Body of pancreas (tissue), 4 donors: ENCODE measurements around the gene AHCTF1. TPM values are rescaled to one million over a fixed set of nuclear protein-coding genes. Genes with fewer than 3 reads are reported as not detected.

Experiments used
- ATAC-seq: fragments of 150-250 bp; one replicate; pipeline ENCODE4 v1.9.1; 2016
- DNase-seq, 4 donors: peaks; one replicate each; pipeline ENCODE4 v3.0.0-alpha.2; 2019
- H3K27ac ChIP-seq, 4 donors: fragments of 200-600 bp; sonication (generic); 1 replicate in 3 of 4; 2 replicates in 1 of 4; pipeline versions ENCODE4 v1.5.1 to v1.6.1; 2016 to 2019; ENCODE audit warnings: mild to moderate bottlenecking in 1 of 4, mixed read lengths in 1 of 4, moderate library complexity in 1 of 4
- H3K27me3 ChIP-seq, 2 donors: fragments of 200-600 bp; sonication (generic); one replicate each; pipeline ENCODE4 v1.6.0; 2016; ENCODE audit warnings: mild to moderate bottlenecking in 1 of 2
- H3K36me3 ChIP-seq, 2 donors: fragments of 200-600 bp; sonication (generic); replicated peaks in 1 of 2; 2 replicates each; pipeline ENCODE4 v1.5.1; 2016; ENCODE audit warnings: low read depth in 2 of 2; ENCODE audit not compliant: insufficient read depth in 1 of 2
- H3K4me1 ChIP-seq: fragments of 200-600 bp; sonication (generic); one replicate; pipeline ENCODE4 v1.6.0; 2016
- H3K4me3 ChIP-seq, 2 donors: fragments of 200-600 bp; sonication (generic); 1 replicate in 1 of 2; 2 replicates in 1 of 2; pipeline ENCODE4 v1.5.1; 2016 to 2019
- H3K9me3 ChIP-seq, 3 donors: fragments of 200-600 bp; sonication (generic); 1 replicate in 2 of 3; 2 replicates in 1 of 3; pipeline ENCODE4 v1.5.1; 2016
- CTCF ChIP-seq, 7 experiments: fragments of 450-650 bp in 4 of 7; fragments of 200-600 bp in 3 of 7; sonication (generic) in 3 of 7; IDR thresholded peaks; one replicate each; pipeline ENCODE4 v1.5.1; 2016 to 2019; ENCODE audit warnings: antibody characterized with exemption in 7 of 7
- POLR2A ChIP-seq, 3 donors: fragments of 450-650 bp; IDR thresholded peaks; one replicate each; pipeline ENCODE4 v1.6.1; 2016; ENCODE audit warnings: antibody characterized with exemption in 3 of 3, mild to moderate bottlenecking in 2 of 3
- WGBS, 2 donors: methylation state at CpG; one replicate each; pipeline ENCODE4 v1.1.5; 2017; 5-methylcytosine and 5-hydroxymethylcytosine counted together
- intact Hi-C: fragments of 100-400 bp; cut with DNase I; formaldehyde crosslinking; loops from one replicate; pipeline ENCODE4 v1.15.1; 2023
- total RNA-seq, 2 donors: library from RNA; depleted of rRNA; stranded (reverse); fragments of >200 nt; gene quantifications; one replicate each; pipeline ENCODE4 v1.1.0, GENCODE V29; 2016

Gene AHCTF1
- total RNA-seq, 2 donors from 2014 or later, result 17.5 to 18.7 TPM

GRCh38 chr1:246954126-246954525 lies 22.4 kb upstream of the AHCTF1 start:
- 51 to 62% methylated on average over 4 of the region's 4 CpGs for WGBS, 2 donors
- no peak for TF ChIP-seq CTCF (IDR thresholded peaks at IDR 0.05)
- no peak for TF ChIP-seq POLR2A (IDR thresholded peaks at IDR 0.05)
- DNase-seq, result peak in 2 of 4 donors; percentile 6 to 24
- H3K36me3 ChIP-seq, result no peaks in the 10 kb centered on the region
- intact Hi-C loops, result no loop called here
- no peak overlapping the region for H3K27ac ChIP-seq
- H3K4me3 ChIP-seq, result no peak overlapping the region
- no peaks in the 10 kb centered on the region for H3K27me3 ChIP-seq
- no peaks in the 10 kb centered on the region for H3K9me3 ChIP-seq
- no peak for ATAC-seq
- H3K4me1 ChIP-seq, result peaks cover 4% of the 10 kb centered on the region

DNA sequence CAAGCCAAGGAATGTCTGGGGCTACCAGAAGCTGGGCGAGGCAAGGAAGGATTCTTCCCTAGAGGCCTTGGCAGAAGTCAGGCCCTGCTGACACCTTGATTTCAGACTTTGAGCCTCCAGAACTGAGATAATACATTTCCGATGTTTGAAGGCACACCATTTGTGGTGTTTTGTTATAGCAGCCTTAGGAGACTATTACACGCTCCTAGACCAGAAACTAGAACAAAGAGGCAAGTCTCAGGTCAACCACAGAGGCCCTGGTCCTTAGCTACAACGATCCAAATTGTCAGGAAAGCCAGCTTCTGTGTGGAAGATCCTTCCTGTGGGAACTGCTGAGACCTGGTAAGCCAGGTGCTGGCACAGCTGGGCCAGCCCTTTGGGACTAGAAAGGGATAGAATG lies 19.7 kb upstream of the AHCTF1 start:
- no peak for TF ChIP-seq CTCF (IDR thresholded peaks at IDR 0.05)
- TF ChIP-seq POLR2A (IDR thresholded peaks at IDR 0.05), result no peak
- Histone ChIP-seq H3K4me1 (peaks cover 4% of the 10 kb centered on the region), H3K27me3 (no peaks in the 10 kb centered on the region), H3K4me3 (no peak overlapping the region), H3K36me3 (no peaks in the 10 kb centered on the region), H3K27ac (no peak overlapping the region), H3K9me3 (no peaks in the 10 kb centered on the region)
- ATAC-seq (no peak), DNase-seq (no peak)
- intact Hi-C loops, result no loop called here
- WGBS, 2 donors, result 79 to 91% methylated on average over 4 of the region's 4 CpGs

- H3K4me1 ChIP-seq, result peaks cover 4% of the 10 kb centered on the region
- WGBS, 2 donors, result 76 to 77% methylated on average over 3 of the region's 3 CpGs
- H3K36me3 ChIP-seq, result no peaks in the 10 kb centered on the region
- ATAC-seq (no peak), DNase-seq (no peak)
- no peaks in the 10 kb centered on the region for H3K27me3 ChIP-seq
- H3K9me3 ChIP-seq, result no peaks in the 10 kb centered on the region
- H3K27ac ChIP-seq, result no peak overlapping the region
- H3K4me3 ChIP-seq, result no peak overlapping the region
- intact Hi-C loops, result no loop called here
- TF ChIP-seq POLR2A (IDR thresholded peaks at IDR 0.05) (no peak), CTCF (IDR thresholded peaks at IDR 0.05) (no peak)
Observed at GRCh38 chr1:246949956-246950355, 18.2 kb upstream of the AHCTF1 start.

GRCh38 chr1:246947255-246947654 lies 15.5 kb upstream of the AHCTF1 start:
- intact Hi-C loops, result no loop called here
- ATAC-seq, result peak; percentile 75
- DNase-seq, result peak; percentile 10 to 55 (median 38)
- no peaks in the 10 kb centered on the region for H3K36me3 ChIP-seq
- TF ChIP-seq CTCF (IDR thresholded peaks at IDR 0.05) (no peak), POLR2A (IDR thresholded peaks at IDR 0.05) (no peak)
- H3K4me3 ChIP-seq, result no peak overlapping the region
- H3K27ac ChIP-seq, result no peak overlapping the region
- H3K9me3 ChIP-seq, result no peaks in the 10 kb centered on the region
- WGBS, 2 donors, result 63 to 72% methylated on average over 7 of the region's 7 CpGs
- no peaks in the 10 kb centered on the region for H3K4me1 ChIP-seq
- H3K27me3 ChIP-seq, result no peaks in the 10 kb centered on the region

DNA sequence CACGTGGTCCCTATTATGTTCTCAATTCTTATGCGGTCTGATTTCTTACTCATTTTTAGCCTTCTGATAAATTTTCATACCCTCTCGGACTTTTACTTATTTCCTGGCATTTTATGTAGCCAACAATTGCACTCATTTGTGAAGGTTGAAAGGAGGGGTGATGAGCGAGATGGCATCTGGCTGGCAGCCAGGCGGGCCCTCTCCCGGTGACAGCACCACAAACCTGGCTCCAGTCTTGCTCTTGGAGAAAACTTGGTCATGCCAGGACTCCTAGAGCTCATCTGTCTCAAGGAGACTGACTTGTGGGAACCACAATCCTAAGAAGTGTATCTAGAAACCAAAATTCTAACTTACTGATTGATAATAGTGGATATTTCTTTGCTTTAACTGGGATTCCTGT lies 14.6 kb upstream of the AHCTF1 start:
- ATAC-seq, result no peak
- intact Hi-C loops, result no loop called here
- TF ChIP-seq POLR2A (IDR thresholded peaks at IDR 0.05) (no peak), CTCF (IDR thresholded peaks at IDR 0.05) (no peak)
- Histone ChIP-seq H3K27ac (no peak overlapping the region), H3K4me1 (no peaks in the 10 kb centered on the region), H3K9me3 (no peaks in the 10 kb centered on the region), H3K4me3 (no peak overlapping the region), H3K27me3 (no peaks in the 10 kb centered on the region), H3K36me3 (no peaks in the 10 kb centered on the region)
- 83 to 87% methylated on average over 6 of the region's 6 CpGs for WGBS, 2 donors
- no peak for DNase-seq
